MG63 (cell line): ENCODE results near the gene GINS2. TPM values are rescaled to one million over a fixed set of nuclear protein-coding genes. Genes with fewer than 3 reads are reported as not detected.

Experiments
- DNase-seq: peaks from one replicate; pipeline ENCODE4 v3.0.0-alpha.2; 2020
- H3K27me3 ChIP-seq: fragments of 250-450 bp; sonication (Bioruptor Pico); 2 replicates; pipeline ENCODE4 v1.5.1; 2020; ENCODE audit warnings: mild to moderate bottlenecking, moderate library complexity
- H3K36me3 ChIP-seq: fragments of 250-450 bp; sonication (Bioruptor Pico); 2 replicates; pipeline ENCODE4 v1.5.1; 2020; ENCODE audit warnings: mild to moderate bottlenecking, moderate library complexity
- H3K4me3 ChIP-seq: fragments of 250-450 bp; sonication (Bioruptor Pico); 2 replicates; pipeline ENCODE4 v1.5.1; 2020; ENCODE audit warnings: mild to moderate bottlenecking, moderate library complexity
- H3K9me3 ChIP-seq: fragments of 250-450 bp; sonication (Bioruptor Pico); 2 replicates; pipeline ENCODE4 v1.5.1; 2020; ENCODE audit warnings: mild to moderate bottlenecking, moderate library complexity
- total RNA-seq: library from RNA; depleted of rRNA; stranded (reverse); fragments of >200 nt; shearing (Covaris generic); gene quantifications from 2 replicates; pipeline ENCODE4 v1.2.3, GENCODE V29; 2014; ENCODE audit warnings: low replicate concordance; rRNA removed

GINS2 gene
- total RNA-seq, 1 experiment from 2014 or later: 12.8 TPM

- H3K36me3 ChIP-seq: peaks cover 18% of the 10 kb centered on the region
- no peak for DNase-seq
- H3K27me3 ChIP-seq: no peaks in the 10 kb centered on the region
Measured at GRCh38 chr16:85632709-85633437, 55.9 kb downstream of the GINS2 start.

GRCh38 chr16:85631802-85632393, 56.9 kb downstream of the GINS2 start:
- H3K9me3 ChIP-seq: peaks cover 2% of the 10 kb centered on the region; the same call in 1 of the 2 replicates
- no peaks in the 10 kb centered on the region for H3K27me3 ChIP-seq
- H3K36me3 ChIP-seq: peaks cover 21% of the 10 kb centered on the region
- DNase-seq: no peak
- H3K4me3 ChIP-seq: no peak overlapping the region

More at GRCh38 chr16:85632709-85633437, 55.9 kb downstream of the GINS2 start:
- Histone ChIP-seq H3K4me3 (no peak overlapping the region), H3K9me3 (peaks cover 2% of the 10 kb centered on the region; the same call in 1 of the 2 replicates)

GRCh38 chr16:85631230-85631629, 57.5 kb downstream of the GINS2 start:
- Histone ChIP-seq H3K27me3 (no peaks in the 10 kb centered on the region), H3K4me3 (no peak overlapping the region), H3K9me3 (peaks cover 2% of the 10 kb centered on the region; the same call in 1 of the 2 replicates), H3K36me3 (peaks cover 21% of the 10 kb centered on the region)
- no peak for DNase-seq

GRCh38 chr16:85629853-85630252, 58.9 kb downstream of the GINS2 start:
- no peak overlapping the region for H3K4me3 ChIP-seq
- H3K36me3 ChIP-seq: peaks cover 21% of the 10 kb centered on the region
- H3K9me3 ChIP-seq: peaks cover 2% of the 10 kb centered on the region; the same call in 1 of the 2 replicates

GRCh38 chr16:85629326-85629725, 59.4 kb downstream of the GINS2 start:
- DNase-seq: no peak
- H3K27me3 ChIP-seq: no peaks in the 10 kb centered on the region
- H3K9me3 ChIP-seq: peaks cover 2% of the 10 kb centered on the region; the same call in 1 of the 2 replicates
- H3K4me3 ChIP-seq: no peak overlapping the region
- peaks cover 21% of the 10 kb centered on the region for H3K36me3 ChIP-seq

More at GRCh38 chr16:85629853-85630252, 58.9 kb downstream of the GINS2 start:
- no peaks in the 10 kb centered on the region for H3K27me3 ChIP-seq
- DNase-seq: no peak

- Histone ChIP-seq H3K4me3 (no peak overlapping the region), H3K27me3 (no peaks in the 10 kb centered on the region), H3K36me3 (peaks cover 21% of the 10 kb centered on the region), H3K9me3 (peaks cover 2% of the 10 kb centered on the region; the same call in 1 of the 2 replicates)
- no peak for DNase-seq
Measured at GRCh38 chr16:85628645-85629044, 60.1 kb downstream of the GINS2 start.

GRCh38 chr16:85628265-85628556, 60.5 kb downstream of the GINS2 start:
- Histone ChIP-seq H3K9me3 (peaks cover 2% of the 10 kb centered on the region; the same call in 1 of the 2 replicates), H3K36me3 (peaks cover 21% of the 10 kb centered on the region), H3K4me3 (no peak overlapping the region), H3K27me3 (no peaks in the 10 kb centered on the region)
- no peak for DNase-seq

GRCh38 chr16:85627526-85628264, 61.1 kb downstream of the GINS2 start:
- H3K36me3 ChIP-seq: peaks cover 21% of the 10 kb centered on the region
- H3K27me3 ChIP-seq: no peaks in the 10 kb centered on the region
- DNase-seq: no peak
- H3K4me3 ChIP-seq: no peak overlapping the region
- H3K9me3 ChIP-seq: peaks cover 2% of the 10 kb centered on the region; the same call in 1 of the 2 replicates

GRCh38 chr16:85627089-85627488, 61.7 kb downstream of the GINS2 start:
- H3K27me3 ChIP-seq: no peaks in the 10 kb centered on the region
- H3K4me3 ChIP-seq: no peak overlapping the region
- DNase-seq: no peak
- H3K9me3 ChIP-seq: peaks cover 2% of the 10 kb centered on the region; the same call in 1 of the 2 replicates
- H3K36me3 ChIP-seq: peaks cover 21% of the 10 kb centered on the region

Other genes with a start within 250 kb of the GINS2 start
- 9.3 and 19.1 TPM in 2 replicates for gene GSE1, start 75.6 kb downstream of the GINS2 start, total RNA-seq
- 4.6 and 8.7 TPM in 2 replicates for gene C16orf74, start 62.1 kb upstream of the GINS2 start, total RNA-seq
- 37.7 and 46.4 TPM in 2 replicates for gene EMC8, start 110.6 kb upstream of the GINS2 start, total RNA-seq
- 673 and 682 TPM in 2 replicates for gene COX4I1, start 110.7 kb upstream of the GINS2 start, total RNA-seq
- not detected in 2 replicates for gene IRF8, start 210.2 kb upstream of the GINS2 start, total RNA-seq